ENCODE data around the gene DPH2.
A peak's percentile ranks its signal among the peaks of the same experiment; 100 is the strongest.

Gene DPH2

GRCh38 chr1:43994071-43994470 lies 24.3 kb downstream of the DPH2 start:
- Histone ChIP-seq H3K9me3 (ENCODE audit: control insufficient read depth, insufficient read depth, low read length) (no peaks in the 10 kb centered on the region), H3F3A (ENCODE audit: control insufficient read depth, insufficient read depth) (peaks cover 12% of the 10 kb centered on the region), H3K36me3 (ENCODE audit: control insufficient read depth, low read length) (no peaks in the 10 kb centered on the region), H3K27me3 (ENCODE audit: control insufficient read depth, low read length) (no peaks in the 10 kb centered on the region), H3K4me1 (ENCODE audit: control insufficient read depth, low read length) (peaks cover 47% of the 10 kb centered on the region), H3K9me2 (replicated peaks; ENCODE audit: control insufficient read depth, low read length) (no peaks in the 10 kb centered on the region), H3K4me2 (ENCODE audit: low read length) (peak overlapping the region; percentile 56), H3K27ac (ENCODE audit: low read depth, low read length) (peak overlapping the region; percentile 19; the same call in 1 of the 2 replicates), H4K20me1 (ENCODE audit: control insufficient read depth, insufficient read depth, low read depth, low read length) (no peaks in the 10 kb centered on the region), H3K4me3 (ENCODE audit: low read length) (no peak overlapping the region), H3K79me2 (ENCODE audit: control insufficient read depth, low read length) (no peaks in the 10 kb centered on the region)
- TF ChIP-seq EZH2phosphoT487 (IDR thresholded peaks at IDR 0.05; ENCODE audit: borderline replicate concordance, low read length) (no peak), CTCF (IDR thresholded peaks at IDR 0.05; ENCODE audit: low read depth, low read length, poor library complexity, severe bottlenecking) (no peak)

- no peaks in the 10 kb centered on the region for H3K79me2 ChIP-seq (ENCODE audit: control insufficient read depth, low read length)
- peak overlapping the region; percentile 69 for H3K4me2 ChIP-seq (ENCODE audit: low read length)
- no peaks in the 10 kb centered on the region for H4K20me1 ChIP-seq (ENCODE audit: control insufficient read depth, insufficient read depth, low read depth, low read length)
- H3K9me3 ChIP-seq (ENCODE audit: control insufficient read depth, insufficient read depth, low read length) = no peaks in the 10 kb centered on the region
- peak overlapping the region; percentile 69 for H3K4me3 ChIP-seq (ENCODE audit: low read length)
- H3K9me2 ChIP-seq (replicated peaks; ENCODE audit: control insufficient read depth, low read length) = no peaks in the 10 kb centered on the region
- H3F3A ChIP-seq (ENCODE audit: control insufficient read depth, insufficient read depth) = 0 out of 2 replicates have a peak, but pooled peaks cover 2% of the 10 kb centered on the region
- no peaks in the 10 kb centered on the region for H3K36me3 ChIP-seq (ENCODE audit: control insufficient read depth, low read length)
- peaks cover 44% of the 10 kb centered on the region for H3K4me1 ChIP-seq (ENCODE audit: control insufficient read depth, low read length)
- no peak overlapping the region for H3K27ac ChIP-seq (ENCODE audit: low read depth, low read length)
- no peaks in the 10 kb centered on the region for H3K27me3 ChIP-seq (ENCODE audit: control insufficient read depth, low read length)
- TF ChIP-seq EZH2phosphoT487 (IDR thresholded peaks at IDR 0.05; ENCODE audit: borderline replicate concordance, low read length) (no peak), CTCF (IDR thresholded peaks at IDR 0.05; ENCODE audit: low read depth, low read length, poor library complexity, severe bottlenecking) (peak; percentile 63)
These were observed 25.3 kb downstream of the DPH2 start for GRCh38 chr1:43994794-43995790.

- Histone ChIP-seq H3K9me3 (ENCODE audit: control insufficient read depth, insufficient read depth, low read length) (no peaks in the 10 kb centered on the region), H3F3A (ENCODE audit: control insufficient read depth, insufficient read depth) (0 out of 2 replicates have a peak, but pooled peaks cover 2% of the 10 kb centered on the region), H3K4me1 (ENCODE audit: control insufficient read depth, low read length) (peaks cover 36% of the 10 kb centered on the region), H3K4me3 (ENCODE audit: low read length) (no peak overlapping the region), H3K79me2 (ENCODE audit: control insufficient read depth, low read length) (no peaks in the 10 kb centered on the region), H3K27ac (ENCODE audit: low read depth, low read length) (no peak overlapping the region), H3K4me2 (ENCODE audit: low read length) (no peak overlapping the region), H3K27me3 (ENCODE audit: control insufficient read depth, low read length) (no peaks in the 10 kb centered on the region), H3K9me2 (replicated peaks; ENCODE audit: control insufficient read depth, low read length) (no peaks in the 10 kb centered on the region), H3K36me3 (ENCODE audit: control insufficient read depth, low read length) (no peaks in the 10 kb centered on the region), H4K20me1 (ENCODE audit: control insufficient read depth, insufficient read depth, low read depth, low read length) (no peaks in the 10 kb centered on the region)
- no peak for TF ChIP-seq EZH2phosphoT487 (IDR thresholded peaks at IDR 0.05; ENCODE audit: borderline replicate concordance, low read length)
- TF ChIP-seq CTCF (IDR thresholded peaks at IDR 0.05; ENCODE audit: low read depth, low read length, poor library complexity, severe bottlenecking) = no peak
These were observed 26.3 kb downstream of the DPH2 start for GRCh38 chr1:43995984-43996732.
